Measurements from ENCODE around the gene TNK1.
A peak's percentile ranks its signal among the peaks of the same experiment; 100 is the strongest.

Gene TNK1

GRCh38 chr17:7392696-7393612 is 12.1 kb downstream of the TNK1 start:
- DNase-seq, result no peak

- peak; percentile 61 for DNase-seq
Observed at GRCh38 chr17:7393613-7394451, 12.9 kb downstream of the TNK1 start.

GRCh38 chr17:7394452-7395191 is 13.7 kb downstream of the TNK1 start, which contains the start of gene PLSCR3:
Gene PLSCR3 (minus strand): TSS chr17:7394525. CDS start chr17:7394110, 415 bp downstream.
- DNase-seq, result peak; percentile 90

GRCh38 chr17:7396147-7396546 is 15.3 kb downstream of the TNK1 start:
- no peak for DNase-seq

GRCh38 chr17:7398612-7399011 is 17.7 kb downstream of the TNK1 start:
- DNase-seq, result no peak

GRCh38 chr17:7403043-7403726 is 22.3 kb downstream of the TNK1 start:
- no peak for DNase-seq

GRCh38 chr17:7403727-7403976 is 22.8 kb downstream of the TNK1 start:
- no peak for DNase-seq

GRCh38 chr17:7403977-7404736 is 23.3 kb downstream of the TNK1 start, which contains the start of gene TMEM256:
Gene TMEM256 (minus strand): TSS chr17:7404097. CDS start chr17:7404084, 13 bp downstream.
- peak; percentile 100 for DNase-seq

- no peak for DNase-seq
Observed at GRCh38 chr17:7404737-7405349, 24.0 kb downstream of the TNK1 start.

GRCh38 chr17:7405350-7406234 is 24.7 kb downstream of the TNK1 start:
- DNase-seq, result no peak

GRCh38 chr17:7406235-7406825 is 25.4 kb downstream of the TNK1 start:
- no peak for DNase-seq

GRCh38 chr17:7407082-7407481 is 26.2 kb downstream of the TNK1 start:
- DNase-seq, result no peak

- no peak for DNase-seq
Observed at GRCh38 chr17:7407485-7408251, 26.8 kb downstream of the TNK1 start, which contains the start of gene NLGN2. Gene NLGN2 (plus strand): TSS chr17:7407845. CDS start chr17:7408256, 411 bp downstream.

GRCh38 chr17:7408252-7408727 is 27.4 kb downstream of the TNK1 start:
- no peak for DNase-seq

GRCh38 chr17:7408863-7409262 is 28.0 kb downstream of the TNK1 start:
- DNase-seq, result no peak

GRCh38 chr17:7409716-7410115 is 28.8 kb downstream of the TNK1 start:
- DNase-seq, result no peak

GRCh38 chr17:7410634-7411426 is 29.9 kb downstream of the TNK1 start:
- DNase-seq, result no peak

- DNase-seq, result no peak
Observed at GRCh38 chr17:7411427-7411750, 30.5 kb downstream of the TNK1 start.
